Endothelial cell of umbilical vein (primary cell): ENCODE data around the gene CHL1.

Source experiments
- EZH2 ChIP-seq: IDR thresholded peaks from 2 replicates; pipeline ENCODE4 v1.6.1; 2012; ENCODE audit warnings: borderline replicate concordance, low read depth, mild to moderate bottlenecking, moderate library complexity, low read length, inconsistent platforms; ENCODE audit not compliant: severe bottlenecking
- GATA2 ChIP-seq: IDR thresholded peaks from 2 replicates; pipeline ENCODE4 v1.7.0; 2011; ENCODE audit warnings: low read depth, mild to moderate bottlenecking, moderate library complexity, mixed read lengths, low read length; ENCODE audit not compliant: insufficient read length, insufficient read depth
- MYC ChIP-seq: IDR thresholded peaks from one replicate; pipeline ENCODE4 v1.6.1; 2011; ENCODE audit warnings: mild to moderate bottlenecking, low read depth, low read length
- POLR2A ChIP-seq: IDR thresholded peaks from 2 replicates; pipeline ENCODE4 v1.6.1; 2012; ENCODE audit warnings: low read depth, mild to moderate bottlenecking, control low read depth, low read length
- POLR2AphosphoS5 ChIP-seq: IDR thresholded peaks from 2 replicates; pipeline ENCODE4 v1.6.1; 2012; ENCODE audit warnings: low read depth, mild to moderate bottlenecking, control low read depth, low read length, moderate library complexity; ENCODE audit not compliant: insufficient read depth
- TF ChIP-seq, protein P1 (sequence below), 2 donors: IDR thresholded peaks; 1 replicate in 1 of 2; 2 replicates in 1 of 2; pipeline ENCODE4 v1.5.1; 2011; ENCODE audit warnings: low read length in 2 of 2, mild to moderate bottlenecking in 2 of 2, moderate library complexity in 2 of 2, control low read depth in 1 of 2, inconsistent platforms in 1 of 2, low read depth in 1 of 2; ENCODE audit not compliant: insufficient read depth in 1 of 2; ENCODE audit errors: extremely low read depth in 1 of 2
- TF ChIP-seq, protein P2 (sequence below): IDR thresholded peaks from 2 replicates; pipeline ENCODE4 v1.6.1; 2011; ENCODE audit not compliant: insufficient read depth, insufficient read length

DNA sequence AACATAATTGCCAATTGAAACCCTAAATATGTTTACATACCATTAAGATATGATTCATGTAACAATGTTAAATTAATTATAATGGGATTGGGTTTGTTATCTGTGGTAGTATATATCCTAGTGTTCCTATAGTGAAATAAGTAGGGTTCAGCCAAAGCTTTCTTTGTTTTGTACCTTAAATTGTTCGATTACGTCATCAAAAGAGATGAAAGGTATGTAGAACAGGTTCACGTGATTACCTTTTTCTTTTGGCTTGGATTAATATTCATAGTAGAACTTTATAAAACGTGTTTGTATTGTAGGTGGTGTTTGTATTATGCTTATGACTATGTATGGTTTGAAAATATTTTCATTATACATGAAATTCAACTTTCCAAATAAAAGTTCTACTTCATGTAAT, 212.4 kb downstream of the CHL1 start:
- TF ChIP-seq POLR2AphosphoS5 (no peak), EZH2 (no peak), POLR2A (no peak), MYC (no peak), GATA2 (no peak)
- TF ChIP-seq, protein P1, sequence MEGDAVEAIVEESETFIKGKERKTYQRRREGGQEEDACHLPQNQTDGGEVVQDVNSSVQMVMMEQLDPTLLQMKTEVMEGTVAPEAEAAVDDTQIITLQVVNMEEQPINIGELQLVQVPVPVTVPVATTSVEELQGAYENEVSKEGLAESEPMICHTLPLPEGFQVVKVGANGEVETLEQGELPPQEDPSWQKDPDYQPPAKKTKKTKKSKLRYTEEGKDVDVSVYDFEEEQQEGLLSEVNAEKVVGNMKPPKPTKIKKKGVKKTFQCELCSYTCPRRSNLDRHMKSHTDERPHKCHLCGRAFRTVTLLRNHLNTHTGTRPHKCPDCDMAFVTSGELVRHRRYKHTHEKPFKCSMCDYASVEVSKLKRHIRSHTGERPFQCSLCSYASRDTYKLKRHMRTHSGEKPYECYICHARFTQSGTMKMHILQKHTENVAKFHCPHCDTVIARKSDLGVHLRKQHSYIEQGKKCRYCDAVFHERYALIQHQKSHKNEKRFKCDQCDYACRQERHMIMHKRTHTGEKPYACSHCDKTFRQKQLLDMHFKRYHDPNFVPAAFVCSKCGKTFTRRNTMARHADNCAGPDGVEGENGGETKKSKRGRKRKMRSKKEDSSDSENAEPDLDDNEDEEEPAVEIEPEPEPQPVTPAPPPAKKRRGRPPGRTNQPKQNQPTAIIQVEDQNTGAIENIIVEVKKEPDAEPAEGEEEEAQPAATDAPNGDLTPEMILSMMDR (IDR thresholded peaks at IDR 0.05; ENCODE audit: extremely low read depth in 1 of 2, insufficient read depth in 1 of 2, low read depth in 1 of 2, low read length in 2 of 2) = no peak
- TF ChIP-seq, protein P2, sequence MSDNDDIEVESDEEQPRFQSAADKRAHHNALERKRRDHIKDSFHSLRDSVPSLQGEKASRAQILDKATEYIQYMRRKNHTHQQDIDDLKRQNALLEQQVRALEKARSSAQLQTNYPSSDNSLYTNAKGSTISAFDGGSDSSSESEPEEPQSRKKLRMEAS = no peak
